Measurements from ENCODE around the gene FN1.
A peak's percentile ranks its signal among the peaks of the same experiment; 100 is the strongest.
"Not testable (repeated sequence)": the region's sequence is repeated elsewhere in the genome, so short reads cannot be mapped to it uniquely, and the experiment has no call there.

The FN1 gene

DNA sequence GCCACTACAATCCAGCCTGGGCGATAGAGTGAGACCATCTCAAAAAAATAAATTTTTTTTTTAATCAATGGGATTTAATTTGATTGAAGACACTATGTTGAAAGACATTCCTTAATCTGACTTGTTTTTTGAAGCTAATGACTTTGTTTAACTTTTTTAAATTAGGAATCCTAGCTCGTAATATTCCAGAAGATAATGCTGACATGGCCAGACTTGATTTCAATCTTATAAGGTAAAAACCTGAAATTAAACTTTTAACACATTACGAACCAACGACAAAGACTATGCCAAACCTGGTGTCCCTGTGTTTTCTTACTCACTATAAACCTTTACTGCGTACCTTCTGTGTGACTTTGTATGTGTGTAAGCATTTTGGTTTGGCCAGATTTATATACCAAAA lies 116.4 kb downstream of the FN1 start:
- TF ChIP-seq, protein P1, sequence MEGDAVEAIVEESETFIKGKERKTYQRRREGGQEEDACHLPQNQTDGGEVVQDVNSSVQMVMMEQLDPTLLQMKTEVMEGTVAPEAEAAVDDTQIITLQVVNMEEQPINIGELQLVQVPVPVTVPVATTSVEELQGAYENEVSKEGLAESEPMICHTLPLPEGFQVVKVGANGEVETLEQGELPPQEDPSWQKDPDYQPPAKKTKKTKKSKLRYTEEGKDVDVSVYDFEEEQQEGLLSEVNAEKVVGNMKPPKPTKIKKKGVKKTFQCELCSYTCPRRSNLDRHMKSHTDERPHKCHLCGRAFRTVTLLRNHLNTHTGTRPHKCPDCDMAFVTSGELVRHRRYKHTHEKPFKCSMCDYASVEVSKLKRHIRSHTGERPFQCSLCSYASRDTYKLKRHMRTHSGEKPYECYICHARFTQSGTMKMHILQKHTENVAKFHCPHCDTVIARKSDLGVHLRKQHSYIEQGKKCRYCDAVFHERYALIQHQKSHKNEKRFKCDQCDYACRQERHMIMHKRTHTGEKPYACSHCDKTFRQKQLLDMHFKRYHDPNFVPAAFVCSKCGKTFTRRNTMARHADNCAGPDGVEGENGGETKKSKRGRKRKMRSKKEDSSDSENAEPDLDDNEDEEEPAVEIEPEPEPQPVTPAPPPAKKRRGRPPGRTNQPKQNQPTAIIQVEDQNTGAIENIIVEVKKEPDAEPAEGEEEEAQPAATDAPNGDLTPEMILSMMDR (IDR thresholded peaks at IDR 0.05; ENCODE audit: low read depth, low read length): no peak
- DNase-seq (ENCODE audit: extremely low read depth, low read depth): no peak

DNA sequence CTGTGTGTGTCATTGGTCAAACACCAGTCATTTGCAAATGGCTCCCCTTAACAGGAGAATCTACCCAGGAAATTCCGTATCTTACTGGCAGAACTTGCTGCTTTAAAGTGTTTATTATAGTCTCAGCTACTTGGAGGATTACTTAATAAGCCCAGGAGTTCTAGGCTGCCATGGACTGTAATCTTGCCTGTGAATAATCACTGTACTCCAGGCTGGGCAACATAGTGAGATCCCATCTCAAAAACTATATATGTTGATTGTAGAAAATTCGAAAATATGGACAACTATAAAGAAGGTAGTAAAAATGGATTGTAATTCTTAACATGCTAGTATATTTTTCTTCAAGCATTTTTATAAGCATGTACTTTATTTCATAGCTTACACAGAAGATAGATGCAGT lies 119.5 kb downstream of the FN1 start:
- TF ChIP-seq, protein P1 (IDR thresholded peaks at IDR 0.05; ENCODE audit: low read depth, low read length): no peak
- DNase-seq (ENCODE audit: extremely low read depth, low read depth): no peak

GRCh38 chr2:215315301-215315700 lies 120.6 kb downstream of the FN1 start:
- no peak for DNase-seq (ENCODE audit: extremely low read depth, low read depth)
- TF ChIP-seq, protein P1 (IDR thresholded peaks at IDR 0.05; ENCODE audit: low read depth, low read length): no peak

- no peak for DNase-seq (ENCODE audit: extremely low read depth, low read depth)
- TF ChIP-seq, protein P1 (IDR thresholded peaks at IDR 0.05; ENCODE audit: low read depth, low read length): no peak
Observed at GRCh38 chr2:215314896-215315295, 121.0 kb downstream of the FN1 start.

DNA sequence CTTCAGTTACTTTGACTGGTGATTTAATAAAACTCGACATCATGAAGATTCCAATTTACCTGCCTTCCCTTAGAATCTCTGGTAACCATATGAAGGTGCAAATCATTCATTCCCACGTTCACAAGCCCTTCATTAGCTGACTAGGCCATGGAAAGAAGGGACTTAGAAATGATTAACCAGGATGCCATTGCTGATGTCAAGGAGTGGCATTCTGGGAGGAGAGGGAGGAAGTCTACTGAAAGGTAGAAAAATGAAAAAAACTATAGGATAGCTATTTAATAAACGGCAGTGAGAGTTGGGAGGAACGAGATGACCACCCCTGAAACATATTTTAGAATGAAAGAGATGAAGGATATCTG lies 122.6 kb downstream of the FN1 start:
- TF ChIP-seq, protein P1 (IDR thresholded peaks at IDR 0.05; ENCODE audit: low read depth, low read length): no peak
- no peak for DNase-seq (ENCODE audit: extremely low read depth, low read depth)

GRCh38 chr2:215311625-215312396 lies 124.1 kb downstream of the FN1 start, which contains the start of gene ATIC:
TSS of gene ATIC (plus strand) at chr2:215312059. CDS start at chr2:215312143, 84 bp downstream.
- peak; percentile 84 for DNase-seq (ENCODE audit: extremely low read depth, low read depth)
- TF ChIP-seq, protein P1 (IDR thresholded peaks at IDR 0.05; ENCODE audit: low read depth, low read length): no peak

- not testable (repeated sequence) for DNase-seq (ENCODE audit: extremely low read depth, low read depth)
Observed at GRCh38 chr2:215311259-215311624, 124.6 kb downstream of the FN1 start.
